DND-41 (cell line): ENCODE measurements around the gene KLF4.

ENCODE experiments used
- ATAC-seq: fragments of 200-7000 bp; cut with Tn5 transposase; 3 replicates; pipeline ENCODE4 v1.9.1; 2021; ENCODE audit warnings: low read depth; ENCODE audit not compliant: insufficient read depth
- DNase-seq: peaks from one replicate; pipeline ENCODE4 v3.0.0-alpha.2; 2020
- H2AFZ ChIP-seq: 2 replicates; pipeline ENCODE4 v1.6.0; 2012; ENCODE audit warnings: low read depth, low read length
- H3K27ac ChIP-seq: 2 replicates; pipeline ENCODE4 v1.5.1; 2012; ENCODE audit warnings: low read length, inconsistent platforms
- H3K27me3 ChIP-seq: fragments of 200-600 bp; sonication (generic); 2 replicates; pipeline ENCODE4 v1.6.0; 2012; ENCODE audit warnings: low read length, mild to moderate bottlenecking, inconsistent platforms; ENCODE audit not compliant: insufficient read depth, poor library complexity
- H3K36me3 ChIP-seq: 2 replicates; pipeline ENCODE4 v1.5.1; 2012; ENCODE audit warnings: low read length, inconsistent platforms; ENCODE audit not compliant: insufficient read depth
- H3K4me1 ChIP-seq: 2 replicates; pipeline ENCODE4 v1.5.1; 2012; ENCODE audit warnings: mild to moderate bottlenecking, low read length; ENCODE audit not compliant: insufficient read depth
- H3K4me2 ChIP-seq: 2 replicates; pipeline ENCODE4 v1.6.0; 2012; ENCODE audit warnings: mild to moderate bottlenecking, moderate library complexity, low read length, inconsistent platforms; ENCODE audit not compliant: insufficient read depth
- H3K4me3 ChIP-seq, 2 experiments: fragments of 200-600 bp in 1 of 2; shearing (Covaris generic) in 1 of 2; 2 replicates each; pipeline ENCODE4 v1.5.1; 2012 to 2016; ENCODE audit warnings: inconsistent platforms in 2 of 2, low read length in 2 of 2, mild to moderate bottlenecking in 2 of 2, low read depth in 1 of 2, moderate library complexity in 1 of 2
- H3K79me2 ChIP-seq: 2 replicates; pipeline ENCODE4 v1.6.0; 2012; ENCODE audit warnings: low read length, inconsistent platforms; ENCODE audit not compliant: insufficient read depth
- H3K9ac ChIP-seq: 2 replicates; pipeline ENCODE4 v1.6.0; 2012; ENCODE audit warnings: low read depth, mild to moderate bottlenecking, inconsistent platforms, low read length, moderate library complexity
- H3K9me3 ChIP-seq: 2 replicates; pipeline ENCODE4 v1.5.1; 2012; ENCODE audit warnings: low read length, moderate library complexity, mild to moderate bottlenecking, inconsistent platforms; ENCODE audit not compliant: insufficient read depth, severe bottlenecking
- H4K20me1 ChIP-seq: 2 replicates; pipeline ENCODE4 v1.6.0; 2012; ENCODE audit warnings: low read length; ENCODE audit not compliant: insufficient read depth
- EZH2 ChIP-seq: IDR thresholded peaks from 3 replicates; pipeline ENCODE4 v1.6.1; 2012; ENCODE audit warnings: borderline replicate concordance, low read depth, mild to moderate bottlenecking, moderate library complexity, low read length, inconsistent platforms; ENCODE audit not compliant: severe bottlenecking
- TF ChIP-seq, protein P1 (sequence below): IDR thresholded peaks from 2 replicates; pipeline ENCODE4 v1.5.1; 2012; ENCODE audit warnings: borderline replicate concordance, low read length, moderate library complexity, mild to moderate bottlenecking; ENCODE audit not compliant: poor library complexity, severe bottlenecking; ENCODE audit errors: extremely low read depth

The KLF4 gene

DNA sequence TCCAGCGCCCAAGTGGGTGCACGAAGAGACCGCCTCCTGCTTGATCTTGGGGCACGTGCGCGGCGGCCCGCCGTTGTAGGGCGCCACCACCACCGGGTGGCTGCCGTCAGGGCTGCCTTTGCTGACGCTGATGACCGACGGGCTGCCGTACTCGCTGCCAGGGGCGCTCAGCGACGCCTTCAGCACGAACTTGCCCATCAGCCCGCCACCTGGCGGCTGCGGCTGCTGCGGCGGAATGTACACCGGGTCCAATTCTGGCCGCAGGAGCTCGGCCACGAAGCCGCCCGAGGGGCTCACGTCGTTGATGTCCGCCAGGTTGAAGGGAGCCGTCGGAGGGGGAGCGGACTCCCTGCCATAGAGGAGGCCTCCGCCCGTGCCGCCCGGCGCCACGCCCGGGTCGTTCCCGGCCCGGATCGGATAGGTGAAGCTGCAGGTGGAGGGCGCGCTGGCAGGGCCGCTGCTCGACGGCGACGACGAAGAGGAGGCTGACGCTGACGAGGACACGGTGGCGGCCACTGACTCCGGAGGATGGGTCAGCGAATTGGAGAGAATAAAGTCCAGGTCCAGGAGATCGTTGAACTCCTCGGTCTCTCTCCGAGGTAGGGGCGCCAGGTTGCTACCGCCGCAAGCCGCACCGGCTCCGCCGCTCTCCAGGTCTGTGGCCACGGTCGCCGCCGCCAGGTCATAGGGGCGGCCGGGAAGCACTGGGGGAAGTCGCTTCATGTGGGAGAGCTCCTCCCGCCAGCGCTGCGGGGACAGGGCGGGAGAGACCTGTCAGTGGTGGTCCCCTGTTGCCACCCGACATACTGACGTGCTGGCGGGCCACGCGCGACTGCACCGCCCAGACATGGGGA is 1.8 kb downstream of the KLF4 start:
- no peak overlapping the region for H3K4me2 ChIP-seq
- H3K9ac ChIP-seq: no peak overlapping the region
- H3K9me3 ChIP-seq: no peaks in the 10 kb centered on the region
- no peak overlapping the region for H3K27ac ChIP-seq
- no peaks in the 10 kb centered on the region for H3K4me1 ChIP-seq
- no peak for TF ChIP-seq EZH2
- TF ChIP-seq, protein P1, sequence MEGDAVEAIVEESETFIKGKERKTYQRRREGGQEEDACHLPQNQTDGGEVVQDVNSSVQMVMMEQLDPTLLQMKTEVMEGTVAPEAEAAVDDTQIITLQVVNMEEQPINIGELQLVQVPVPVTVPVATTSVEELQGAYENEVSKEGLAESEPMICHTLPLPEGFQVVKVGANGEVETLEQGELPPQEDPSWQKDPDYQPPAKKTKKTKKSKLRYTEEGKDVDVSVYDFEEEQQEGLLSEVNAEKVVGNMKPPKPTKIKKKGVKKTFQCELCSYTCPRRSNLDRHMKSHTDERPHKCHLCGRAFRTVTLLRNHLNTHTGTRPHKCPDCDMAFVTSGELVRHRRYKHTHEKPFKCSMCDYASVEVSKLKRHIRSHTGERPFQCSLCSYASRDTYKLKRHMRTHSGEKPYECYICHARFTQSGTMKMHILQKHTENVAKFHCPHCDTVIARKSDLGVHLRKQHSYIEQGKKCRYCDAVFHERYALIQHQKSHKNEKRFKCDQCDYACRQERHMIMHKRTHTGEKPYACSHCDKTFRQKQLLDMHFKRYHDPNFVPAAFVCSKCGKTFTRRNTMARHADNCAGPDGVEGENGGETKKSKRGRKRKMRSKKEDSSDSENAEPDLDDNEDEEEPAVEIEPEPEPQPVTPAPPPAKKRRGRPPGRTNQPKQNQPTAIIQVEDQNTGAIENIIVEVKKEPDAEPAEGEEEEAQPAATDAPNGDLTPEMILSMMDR: no peak
- ATAC-seq (no peak), DNase-seq (no peak)
- no peaks in the 10 kb centered on the region for H3K27me3 ChIP-seq
- H3K4me3 ChIP-seq: no peak overlapping the region
- H3K79me2 ChIP-seq: no peaks in the 10 kb centered on the region
- H3K36me3 ChIP-seq: no peaks in the 10 kb centered on the region
- no peaks in the 10 kb centered on the region for H4K20me1 ChIP-seq
- no peak overlapping the region for H2AFZ ChIP-seq

DNA sequence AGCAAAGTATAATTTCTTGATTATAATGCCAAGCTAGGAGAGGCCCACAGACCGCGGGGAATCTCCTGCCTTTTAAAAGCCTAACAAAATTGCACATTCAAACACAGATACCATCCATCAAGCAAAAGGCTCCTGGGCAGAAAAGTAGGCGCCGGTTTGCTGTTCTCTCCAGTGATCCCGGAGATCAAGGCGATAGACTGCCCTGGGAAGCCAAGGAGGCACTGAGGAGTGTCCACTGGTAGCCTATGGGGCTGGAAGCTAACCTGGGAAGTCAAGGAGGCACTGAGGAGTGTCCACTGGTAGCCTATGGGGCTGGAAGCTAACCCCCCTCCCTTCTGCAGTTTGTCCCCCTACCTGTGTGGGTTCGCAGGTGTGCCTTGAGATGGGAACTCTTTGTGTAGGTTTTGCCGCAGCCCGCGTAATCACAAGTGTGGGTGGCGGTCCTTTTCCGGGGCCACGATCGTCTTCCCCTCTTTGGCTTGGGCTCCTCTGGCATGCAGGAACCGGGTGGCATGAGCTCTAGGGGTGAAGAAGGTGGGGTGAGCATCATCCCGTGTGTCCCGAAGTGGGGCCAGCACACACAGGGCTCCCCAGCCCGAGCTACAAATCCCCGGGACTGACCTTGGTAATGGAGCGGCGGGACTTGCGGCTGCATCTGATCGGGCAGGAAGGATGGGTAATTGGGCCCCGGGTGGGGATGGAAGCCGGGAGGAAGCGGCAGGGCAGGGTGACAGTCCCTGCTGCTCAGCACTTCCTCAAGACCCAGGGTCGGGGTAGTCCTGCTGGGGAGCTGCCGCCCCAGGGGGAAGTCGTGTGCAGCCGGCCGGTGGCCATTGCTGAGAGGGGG is 2.7 kb downstream of the KLF4 start:
- Histone ChIP-seq H3K4me1 (no peaks in the 10 kb centered on the region), H4K20me1 (no peaks in the 10 kb centered on the region), H3K79me2 (no peaks in the 10 kb centered on the region), H3K9ac (no peak overlapping the region), H3K27me3 (no peaks in the 10 kb centered on the region), H3K27ac (no peak overlapping the region), H3K4me3 (no peak overlapping the region), H3K36me3 (no peaks in the 10 kb centered on the region), H3K9me3 (no peaks in the 10 kb centered on the region), H2AFZ (no peak overlapping the region), H3K4me2 (no peak overlapping the region)
- DNase-seq (no peak), ATAC-seq (no peak)
- TF ChIP-seq, protein P1: no peak

DNA sequence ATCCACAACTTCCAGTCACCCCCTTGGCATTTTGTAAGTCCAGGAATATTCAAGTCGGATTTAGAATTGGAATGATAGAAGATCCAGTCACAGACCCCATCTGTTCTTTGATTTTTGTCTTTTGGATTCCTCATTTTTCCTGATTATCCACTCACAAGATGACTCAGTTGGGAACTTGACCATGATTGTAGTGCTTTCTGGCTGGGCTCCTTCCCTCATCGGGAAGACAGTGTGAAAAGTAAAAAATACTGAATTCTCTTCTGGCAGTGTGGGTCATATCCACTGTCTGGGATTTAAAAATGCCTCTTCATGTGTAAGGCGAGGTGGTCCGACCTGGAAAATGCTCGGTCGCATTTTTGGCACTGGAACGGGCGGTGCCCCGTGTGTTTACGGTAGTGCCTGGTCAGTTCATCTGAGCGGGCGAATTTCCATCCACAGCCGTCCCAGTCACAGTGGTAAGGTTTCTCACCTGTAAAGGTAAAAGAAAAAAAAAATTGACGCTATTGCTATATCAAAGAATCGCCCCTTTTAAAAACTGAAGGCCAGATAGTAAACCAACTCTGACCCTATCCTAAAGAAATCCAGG is 4.0 kb downstream of the KLF4 start:
- no peaks in the 10 kb centered on the region for H3K27me3 ChIP-seq
- H3K79me2 ChIP-seq: no peaks in the 10 kb centered on the region
- no peak overlapping the region for H3K9ac ChIP-seq
- TF ChIP-seq, protein P1: no peak
- no peak for TF ChIP-seq EZH2
- H4K20me1 ChIP-seq: no peaks in the 10 kb centered on the region
- DNase-seq: no peak
- H3K36me3 ChIP-seq: no peaks in the 10 kb centered on the region
- ATAC-seq: no peak
- H3K4me1 ChIP-seq: no peaks in the 10 kb centered on the region
- no peaks in the 10 kb centered on the region for H3K9me3 ChIP-seq
- no peak overlapping the region for H2AFZ ChIP-seq
- H3K4me3 ChIP-seq: no peak overlapping the region
- H3K27ac ChIP-seq: no peak overlapping the region
- no peak overlapping the region for H3K4me2 ChIP-seq
